ENCODE measurements around the gene COCH.
"Not testable (repeated sequence)": the region's sequence is repeated elsewhere in the genome, so short reads cannot be mapped to it uniquely, and the experiment has no call there.

COCH gene

GRCh38 chr14:30876692-30877091 is 2.3 kb downstream of the COCH start:
- no peak for DNase-seq

- no peak for DNase-seq
Observed at GRCh38 chr14:30882431-30882830, 8.1 kb downstream of the COCH start.

- no peak for DNase-seq
Observed at GRCh38 chr14:30883508-30884294, 9.3 kb downstream of the COCH start.

GRCh38 chr14:30884901-30885300 is 10.5 kb downstream of the COCH start:
- no peak for DNase-seq

- no peak for DNase-seq
Observed at GRCh38 chr14:30885840-30886740, 11.7 kb downstream of the COCH start.

GRCh38 chr14:30888480-30889243 is 14.3 kb downstream of the COCH start:
- DNase-seq: no peak

GRCh38 chr14:30889244-30889594 is 14.9 kb downstream of the COCH start:
- no peak for DNase-seq

GRCh38 chr14:30893819-30894218 is 19.5 kb downstream of the COCH start:
- no peak for DNase-seq

GRCh38 chr14:30894923-30895515 is 20.7 kb downstream of the COCH start:
- DNase-seq: no peak

- DNase-seq: no peak
Observed at GRCh38 chr14:30896435-30896834, 22.1 kb downstream of the COCH start.

GRCh38 chr14:30897121-30897520 is 22.8 kb downstream of the COCH start:
- DNase-seq: not testable (repeated sequence)

GRCh38 chr14:30903285-30904124 is 29.1 kb downstream of the COCH start:
- no peak for DNase-seq

- DNase-seq: no peak
Observed at GRCh38 chr14:30906752-30907658, 32.6 kb downstream of the COCH start.

- no peak for DNase-seq
Observed at GRCh38 chr14:30907659-30908057, 33.3 kb downstream of the COCH start.

GRCh38 chr14:30908826-30909225 is 34.5 kb downstream of the COCH start:
- DNase-seq: no peak

- no peak for DNase-seq
Observed at GRCh38 chr14:30914812-30915211, 40.5 kb downstream of the COCH start.

- no peak for DNase-seq
Observed at GRCh38 chr14:30915596-30915995, 41.2 kb downstream of the COCH start.

GRCh38 chr14:30921305-30921704 is 46.9 kb downstream of the COCH start:
- DNase-seq: no peak

- no peak for DNase-seq
Observed at GRCh38 chr14:30921788-30922187, 47.4 kb downstream of the COCH start.

- no peak for DNase-seq
Observed at GRCh38 chr14:30925254-30925653, 50.9 kb downstream of the COCH start.

GRCh38 chr14:30928462-30928861 is 54.1 kb downstream of the COCH start:
- DNase-seq: no peak

Data from activated naive CD4-positive, alpha-beta T cell (primary cell).